Measurements from ENCODE around the gene UQCC5. TPM values are rescaled to one million over a fixed set of nuclear protein-coding genes. Genes with fewer than 3 reads are reported as not detected.

The UQCC5 gene
- total RNA-seq, 2 donors from 2014 or later: 3.0 to 16.5 TPM

- TF ChIP-seq POLR2A (IDR thresholded peaks at IDR 0.05) (peak; percentile 20), POLR2AphosphoS5 (IDR thresholded peaks at IDR 0.05) (no peak)
- intact Hi-C loops (cut with DNase I): loop anchor here (2.0 to 10.0 kb wide), 3 partner anchors 51 to 151 kb away; partner anchors contain the start of genes GNL3 and PBRM1
- H3K4me1 ChIP-seq (replicated peaks): peaks cover 16% of the 10 kb centered on the region
- no peaks in the 10 kb centered on the region for H3K9me3 ChIP-seq
- DNase-seq (ENCODE audit: low spot score): peak; percentile 62
- no peaks in the 10 kb centered on the region for H3K27me3 ChIP-seq (replicated peaks; ENCODE audit: insufficient read depth)
- H3K27ac ChIP-seq: peak within 1 kb of the TSS; percentile 80 to 84
- no peaks in the 10 kb centered on the region for H3K36me3 ChIP-seq
- H3K4me3 ChIP-seq: peak within 1 kb of the TSS; percentile 54 to 56
- WGBS: 0% methylated on average over 24 of the region's 91 CpGs
These were observed 2.7 kb upstream of the UQCC5 start, which contains the start of gene NT5DC2 for GRCh38 chr3:52533623-52534280. Gene NT5DC2 (minus strand): TSS chr3:52533857. CDS start chr3:52533737, 120 bp downstream.

GRCh38 chr3:52534281-52535183 lies 1.9 kb upstream of the UQCC5 start:
- WGBS: 23% methylated on average over 40 of the region's 57 CpGs
- H3K36me3 ChIP-seq: no peaks in the 10 kb centered on the region
- peak overlapping the region; percentile 80 to 84 for H3K27ac ChIP-seq
- H3K4me3 ChIP-seq: peak overlapping the region; percentile 46 to 51
- H3K4me1 ChIP-seq (replicated peaks): peaks cover 20% of the 10 kb centered on the region
- no peak for DNase-seq (ENCODE audit: low spot score)
- H3K27me3 ChIP-seq (replicated peaks; ENCODE audit: insufficient read depth): no peaks in the 10 kb centered on the region
- intact Hi-C loops (cut with DNase I): loop anchor here (2.0 to 10.0 kb wide), 3 partner anchors 52 to 150 kb away; partner anchors contain the start of genes GNL3 and PBRM1
- no peaks in the 10 kb centered on the region for H3K9me3 ChIP-seq
- TF ChIP-seq CTCF (IDR thresholded peaks at IDR 0.05) (no peak), POLR2A (IDR thresholded peaks at IDR 0.05) (no peak), POLR2AphosphoS5 (IDR thresholded peaks at IDR 0.05) (no peak)

- 84% methylated on average over 19 of the region's 19 CpGs for WGBS
- no peak for DNase-seq (ENCODE audit: low spot score)
- Histone ChIP-seq H3K27ac (peak overlapping the region in 1 of 2 donors; percentile 80), H3K4me1 (replicated peaks) (peaks cover 23% of the 10 kb centered on the region), H3K27me3 (replicated peaks; ENCODE audit: insufficient read depth) (no peaks in the 10 kb centered on the region), H3K36me3 (no peaks in the 10 kb centered on the region), H3K9me3 (no peaks in the 10 kb centered on the region), H3K4me3 (no peak overlapping the region)
- TF ChIP-seq CTCF (IDR thresholded peaks at IDR 0.05) (no peak), POLR2AphosphoS5 (IDR thresholded peaks at IDR 0.05) (no peak), POLR2A (IDR thresholded peaks at IDR 0.05) (no peak)
- intact Hi-C loops (cut with DNase I): loop anchor here (2.0 to 10.0 kb wide), 2 partner anchors 67 to 149 kb away; partner anchors contain the start of genes GNL3 and PBRM1
These were observed 844 bp upstream of the UQCC5 start for GRCh38 chr3:52535411-52536111.

- peaks cover 23% of the 10 kb centered on the region for H3K4me1 ChIP-seq (replicated peaks)
- no peak for DNase-seq (ENCODE audit: low spot score)
- no peaks in the 10 kb centered on the region for H3K9me3 ChIP-seq
- WGBS: 13% methylated on average over 9 of the region's 9 CpGs
- H3K4me3 ChIP-seq: no peak overlapping the region
- no peak for TF ChIP-seq POLR2A (IDR thresholded peaks at IDR 0.05)
- TF ChIP-seq POLR2AphosphoS5 (IDR thresholded peaks at IDR 0.05): no peak
- TF ChIP-seq CTCF (IDR thresholded peaks at IDR 0.05): no peak
- no peaks in the 10 kb centered on the region for H3K27me3 ChIP-seq (replicated peaks; ENCODE audit: insufficient read depth)
- peak overlapping the region in 1 of 2 donors; percentile 80 for H3K27ac ChIP-seq
- intact Hi-C loops (cut with DNase I): loop anchor here (10.0 kb wide), 1 partner anchor 149 kb away; the partner anchor contains the start of genes GNL3 and PBRM1
- H3K36me3 ChIP-seq: no peaks in the 10 kb centered on the region
These were observed 365 bp upstream of the UQCC5 start for GRCh38 chr3:52536112-52536368.

All from prostate gland (tissue), 2 donors.